D721Med (cell line): Measurements from ENCODE around the gene SVEP1.

ENCODE experiments used
- DNase-seq: peaks from one replicate; pipeline ENCODE4 v3.0.0; 2011; ENCODE audit warnings: low spot score; ENCODE audit not compliant: insufficient read length
- FAIRE-seq: peaks from 2 replicates; lab custom pipeline; 2011; peaks lifted over from hg19 to GRCh38; lab: Jason Lieb, UNC
- TF ChIP-seq, protein P1 (sequence below): IDR thresholded peaks from 2 replicates; pipeline ENCODE4 v1.5.1; 2012; ENCODE audit warnings: mild to moderate bottlenecking, control low read depth; ENCODE audit not compliant: insufficient read depth; ENCODE audit errors: missing control alignments

The SVEP1 gene

DNA sequence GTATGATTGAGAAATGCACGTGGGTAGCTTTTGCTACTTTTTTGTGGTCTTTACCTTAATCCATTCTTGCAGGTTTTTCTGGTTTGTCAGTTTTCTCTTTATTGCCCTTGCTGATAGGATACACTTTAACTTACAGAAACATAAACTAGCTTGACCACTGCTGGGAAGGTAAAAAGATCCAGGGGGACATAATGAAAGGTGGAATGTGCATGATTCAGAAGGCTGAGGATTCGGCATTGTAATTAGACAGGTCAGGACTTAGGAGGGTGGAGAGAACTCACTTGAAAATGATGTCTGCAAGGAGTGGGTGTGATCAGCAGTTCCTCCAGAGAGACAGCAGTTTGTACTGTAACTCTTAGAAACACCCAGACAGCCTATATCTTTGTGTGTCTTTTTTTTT, 222.0 kb downstream of the SVEP1 start:
- TF ChIP-seq, protein P1, sequence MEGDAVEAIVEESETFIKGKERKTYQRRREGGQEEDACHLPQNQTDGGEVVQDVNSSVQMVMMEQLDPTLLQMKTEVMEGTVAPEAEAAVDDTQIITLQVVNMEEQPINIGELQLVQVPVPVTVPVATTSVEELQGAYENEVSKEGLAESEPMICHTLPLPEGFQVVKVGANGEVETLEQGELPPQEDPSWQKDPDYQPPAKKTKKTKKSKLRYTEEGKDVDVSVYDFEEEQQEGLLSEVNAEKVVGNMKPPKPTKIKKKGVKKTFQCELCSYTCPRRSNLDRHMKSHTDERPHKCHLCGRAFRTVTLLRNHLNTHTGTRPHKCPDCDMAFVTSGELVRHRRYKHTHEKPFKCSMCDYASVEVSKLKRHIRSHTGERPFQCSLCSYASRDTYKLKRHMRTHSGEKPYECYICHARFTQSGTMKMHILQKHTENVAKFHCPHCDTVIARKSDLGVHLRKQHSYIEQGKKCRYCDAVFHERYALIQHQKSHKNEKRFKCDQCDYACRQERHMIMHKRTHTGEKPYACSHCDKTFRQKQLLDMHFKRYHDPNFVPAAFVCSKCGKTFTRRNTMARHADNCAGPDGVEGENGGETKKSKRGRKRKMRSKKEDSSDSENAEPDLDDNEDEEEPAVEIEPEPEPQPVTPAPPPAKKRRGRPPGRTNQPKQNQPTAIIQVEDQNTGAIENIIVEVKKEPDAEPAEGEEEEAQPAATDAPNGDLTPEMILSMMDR: no peak
- FAIRE-seq (no peak), DNase-seq (no peak)

DNA sequence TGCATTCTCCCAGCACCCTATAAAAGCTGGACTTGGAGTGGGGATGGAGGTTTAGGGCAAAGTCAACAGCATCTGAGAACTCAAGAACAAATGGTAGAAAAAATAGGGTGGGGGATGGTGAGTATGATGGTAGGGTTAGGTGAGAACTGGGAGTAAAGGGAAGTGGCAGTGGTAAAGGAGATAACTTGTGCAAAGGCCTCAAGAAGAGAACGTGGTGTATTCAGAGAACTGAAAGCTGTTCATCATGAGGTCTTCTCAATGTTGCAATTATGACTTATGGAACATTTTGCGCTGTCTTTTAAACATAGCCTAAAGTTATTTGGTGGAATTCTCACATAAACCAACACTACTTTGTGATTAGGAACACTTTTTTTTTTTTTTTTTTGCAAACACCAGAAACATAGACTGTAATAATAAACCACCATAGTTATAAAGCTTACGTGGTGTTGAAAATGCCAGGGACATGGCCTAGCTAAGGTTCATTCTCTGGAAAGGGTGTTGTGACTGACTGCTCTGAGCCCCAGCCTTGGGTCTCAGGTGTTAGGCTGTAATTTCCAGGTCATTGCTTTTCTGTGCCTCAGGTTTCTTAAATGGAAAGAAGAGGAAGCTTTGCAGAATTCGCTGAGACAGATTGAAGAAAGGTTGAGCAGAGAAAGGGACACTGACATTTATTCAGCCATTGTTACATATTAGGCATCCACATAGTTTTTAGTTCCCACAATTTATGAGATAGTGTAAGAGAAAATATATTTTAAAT, 222.7 kb downstream of the SVEP1 start:
- TF ChIP-seq, protein P1: no peak
- DNase-seq: no peak
- FAIRE-seq: no peak

DNA sequence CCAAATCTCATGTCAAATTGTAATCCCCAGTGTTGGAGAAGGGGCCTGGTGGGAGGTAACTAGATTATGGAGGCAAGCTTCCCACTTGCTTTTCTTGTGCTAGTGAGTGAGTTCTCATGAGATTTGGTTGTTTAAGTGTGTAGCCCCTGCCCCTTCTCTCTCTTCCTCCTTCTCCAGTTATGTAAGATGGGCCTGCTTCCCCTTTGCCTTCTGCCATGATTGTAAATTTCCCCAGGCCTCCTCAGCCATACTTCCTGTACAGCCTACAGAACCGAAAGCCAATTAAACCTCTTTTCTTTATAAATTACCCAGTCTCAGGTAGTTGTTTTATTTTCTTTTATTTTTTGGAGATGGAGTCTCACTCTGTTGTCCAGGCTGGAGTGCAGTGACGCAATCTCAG, 223.6 kb downstream of the SVEP1 start:
- TF ChIP-seq, protein P1: no peak
- no peak for FAIRE-seq
- DNase-seq: no peak

DNA sequence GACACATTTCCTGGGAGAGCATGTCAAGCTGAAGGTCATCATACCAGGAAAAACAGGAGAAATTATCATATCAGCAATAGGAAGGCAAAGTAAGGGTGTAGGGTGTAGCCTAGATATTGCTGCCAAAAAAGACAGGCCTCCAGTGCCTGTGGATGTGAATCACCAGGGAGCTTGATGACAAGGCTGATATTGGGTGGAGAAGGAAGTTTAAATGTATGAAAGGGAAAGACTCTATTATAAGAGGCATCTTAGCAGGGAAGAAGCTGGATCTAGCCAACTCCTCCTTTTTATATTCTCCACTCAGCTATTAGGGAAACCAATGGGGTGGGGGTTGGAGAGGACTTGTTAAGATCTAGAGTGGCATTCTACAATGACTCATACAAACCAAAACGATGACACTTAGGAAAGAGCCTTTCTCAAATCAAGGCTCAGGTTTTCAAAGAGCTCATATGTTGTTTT, 228.5 kb downstream of the SVEP1 start:
- FAIRE-seq (no peak), DNase-seq (no peak)
- TF ChIP-seq, protein P1: no peak

DNA sequence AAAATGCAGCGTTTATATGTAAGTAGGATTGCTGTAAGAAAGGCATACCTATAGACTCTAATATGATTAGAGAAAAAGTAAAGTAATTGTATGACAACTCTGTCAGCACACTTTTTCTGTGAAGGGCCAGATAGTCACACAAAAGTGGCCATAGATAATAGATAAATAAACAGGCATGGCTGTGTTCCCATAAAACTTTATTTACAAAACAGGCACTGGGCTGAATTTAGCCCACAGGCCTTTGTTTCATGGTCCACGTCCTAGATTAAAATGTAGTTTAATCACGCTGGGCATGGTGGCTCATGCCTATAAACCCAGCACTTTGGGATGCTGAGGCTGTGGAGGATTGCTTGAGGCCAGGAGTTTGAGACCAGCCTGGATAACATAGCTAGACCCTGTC, 233.2 kb downstream of the SVEP1 start:
- DNase-seq: no peak
- no peak for FAIRE-seq
- TF ChIP-seq, protein P1: no peak

DNA sequence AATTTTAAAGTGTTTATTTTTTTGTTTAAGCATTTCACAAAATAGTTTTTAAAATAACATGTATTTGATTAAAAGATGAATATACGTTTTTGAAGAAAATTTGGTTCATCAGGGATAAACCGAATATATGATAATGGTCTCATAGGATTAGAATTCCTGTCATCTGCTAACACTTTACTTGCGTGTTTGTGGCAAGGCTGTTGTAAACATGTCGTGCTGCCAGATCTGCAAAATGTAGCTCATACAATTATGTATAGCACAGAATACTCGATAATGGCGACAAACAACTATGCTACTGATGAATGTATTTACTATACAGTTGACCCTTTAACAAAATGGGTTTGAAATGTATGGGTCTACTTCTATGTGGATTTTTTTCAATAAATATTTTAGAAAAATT, 234.7 kb downstream of the SVEP1 start:
- FAIRE-seq (no peak), DNase-seq (no peak)
- TF ChIP-seq, protein P1: no peak

DNA sequence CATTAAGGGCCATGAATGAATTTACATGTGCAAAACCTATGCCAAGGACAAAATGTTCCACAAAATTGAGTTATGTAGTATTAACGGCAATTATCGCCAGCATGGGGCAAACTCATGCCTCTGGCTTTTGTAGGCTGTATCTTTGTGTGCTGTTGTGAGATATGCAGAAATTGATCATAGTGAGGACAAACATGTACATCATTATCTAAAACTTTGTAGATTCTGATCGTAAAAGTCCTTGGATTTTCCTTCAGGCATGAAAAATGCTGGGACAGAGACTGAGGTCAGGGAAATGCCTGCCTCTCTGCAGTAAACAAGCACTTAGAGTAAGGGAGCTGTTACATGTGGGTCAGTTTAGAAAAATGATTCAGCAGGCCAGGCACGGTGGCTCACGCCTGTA, 236.0 kb downstream of the SVEP1 start:
- TF ChIP-seq, protein P1: no peak
- no peak for DNase-seq
- no peak for FAIRE-seq
